Suprapubic skin (tissue), 4 donors: Measurements from ENCODE around the gene CIITA. TPM values are rescaled to one million over a fixed set of nuclear protein-coding genes. Genes with fewer than 3 reads are reported as not detected.

ENCODE experiments used
- DNase-seq, 2 donors: peaks; one replicate each; pipeline ENCODE4 v3.0.0-alpha.2; 2019; ENCODE audit warnings: low spot score in 2 of 2
- H3K27ac ChIP-seq: fragments of 200-600 bp; sonication (generic); one replicate; pipeline ENCODE4 v1.5.1; 2019
- H3K27me3 ChIP-seq: fragments of 200-600 bp; sonication (generic); one replicate; pipeline ENCODE4 v1.5.1; 2019
- H3K36me3 ChIP-seq: fragments of 200-600 bp; sonication (generic); one replicate; pipeline ENCODE4 v1.5.1; 2019
- H3K4me1 ChIP-seq: fragments of 200-600 bp; sonication (generic); one replicate; pipeline ENCODE4 v1.5.1; 2019
- H3K4me3 ChIP-seq: fragments of 200-600 bp; sonication (generic); one replicate; pipeline ENCODE4 v1.5.1; 2019; ENCODE audit warnings: mild to moderate bottlenecking
- H3K9me3 ChIP-seq: fragments of 200-600 bp; sonication (generic); one replicate; pipeline ENCODE4 v1.5.1; 2019
- CTCF ChIP-seq, 2 donors: fragments of 200-600 bp in 1 of 2; fragments of 450-650 bp in 1 of 2; sonication (generic) in 1 of 2; IDR thresholded peaks; one replicate each; pipeline ENCODE4 v1.5.1; 2016 to 2019; ENCODE audit warnings: antibody characterized with exemption in 2 of 2, mild to moderate bottlenecking in 1 of 2, moderate library complexity in 1 of 2
- EP300 ChIP-seq: sonication (generic); formaldehyde crosslinking; IDR thresholded peaks from one replicate; pipeline ENCODE4 v1.6.1; 2017; ENCODE audit warnings: antibody characterized with exemption
- POLR2A ChIP-seq, 2 donors: fragments of 450-650 bp; IDR thresholded peaks; one replicate each; pipeline ENCODE4 v1.6.1; 2017; ENCODE audit warnings: antibody characterized with exemption in 2 of 2, mild to moderate bottlenecking in 2 of 2, moderate library complexity in 2 of 2
- POLR2AphosphoS5 ChIP-seq, 3 donors: sonication (generic); formaldehyde crosslinking; IDR thresholded peaks; one replicate each; pipeline ENCODE4 v1.6.1; 2017; ENCODE audit warnings: antibody characterized with exemption in 3 of 3
- WGBS: methylation state at CpG from one replicate; pipeline ENCODE4 v1.1.5; 2018; 5-methylcytosine and 5-hydroxymethylcytosine counted together
- total RNA-seq, 4 donors: library from RNA; depleted of rRNA; stranded (reverse); fragments of >200 nt; gene quantifications; one replicate each; pipeline ENCODE4 v1.1.0, GENCODE V29; 2016

CIITA gene
- total RNA-seq, 4 donors from 2014 or later: 9.7 to 35.2 (median 18.5) TPM

GRCh38 chr16:10936272-10936984, 59.4 kb downstream of the CIITA start:
- Histone ChIP-seq H3K4me3 (peak overlapping the region; percentile 31), H3K4me1 (peaks cover 84% of the 10 kb centered on the region), H3K36me3 (peaks cover 6% of the 10 kb centered on the region), H3K27me3 (no peaks in the 10 kb centered on the region), H3K9me3 (no peaks in the 10 kb centered on the region), H3K27ac (no peak overlapping the region)
- whole genome bisulfite sequencing: 56% methylated on average over 8 of the region's 8 CpGs
- TF ChIP-seq POLR2AphosphoS5 (IDR thresholded peaks at IDR 0.05): no peak
- no peak for TF ChIP-seq EP300
- no peak for TF ChIP-seq CTCF (IDR thresholded peaks at IDR 0.05)
- TF ChIP-seq POLR2A (IDR thresholded peaks at IDR 0.05): no peak
- DNase-seq: no peak

DNA sequence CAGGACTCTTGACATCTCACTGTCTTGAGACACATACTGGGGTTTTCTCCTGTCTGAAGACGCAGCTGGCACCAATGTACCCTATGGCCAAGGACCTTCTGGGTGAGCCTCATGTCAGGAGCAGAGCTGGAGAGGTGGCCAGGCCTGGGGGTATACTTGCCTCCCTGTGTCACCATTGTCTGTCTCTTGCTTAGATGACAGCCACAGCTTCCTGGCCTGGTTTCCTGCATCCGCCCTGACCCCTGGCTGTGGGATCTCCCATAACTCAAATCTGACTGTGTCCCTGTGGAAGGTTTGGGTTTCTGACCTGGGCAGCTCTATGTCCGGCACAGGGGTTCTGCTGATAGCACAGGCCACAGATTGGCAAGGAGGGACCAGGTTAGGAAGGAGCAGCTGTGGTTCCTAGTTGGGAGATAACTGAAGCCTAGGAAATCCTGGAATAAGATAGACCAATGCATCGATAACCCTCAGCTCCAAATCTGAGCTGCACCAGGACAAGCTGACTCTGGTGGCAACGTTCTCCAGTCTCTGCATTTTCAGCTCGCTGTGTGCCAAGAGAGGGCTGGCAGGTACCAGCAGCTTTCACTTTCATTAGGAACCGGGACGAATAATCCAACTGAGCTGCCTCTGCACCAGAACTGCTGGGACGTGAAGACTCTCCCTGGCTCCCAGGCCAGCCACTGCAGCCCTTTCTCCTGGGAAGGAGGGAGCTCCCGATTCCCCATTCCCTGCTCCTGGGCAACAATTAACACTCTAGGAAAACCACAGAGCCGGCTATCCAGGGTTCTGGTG, 60.3 kb downstream of the CIITA start:
- Histone ChIP-seq H3K4me1 (peaks cover 86% of the 10 kb centered on the region), H3K27ac (peak overlapping the region; percentile 55), H3K4me3 (peak overlapping the region; percentile 31), H3K36me3 (peaks cover under 1% of the 10 kb centered on the region), H3K27me3 (no peaks in the 10 kb centered on the region), H3K9me3 (no peaks in the 10 kb centered on the region)
- WGBS: 40% methylated on average over 5 of the region's 11 CpGs
- no peak for TF ChIP-seq POLR2AphosphoS5 (IDR thresholded peaks at IDR 0.05)
- no peak for TF ChIP-seq CTCF (IDR thresholded peaks at IDR 0.05)
- no peak for TF ChIP-seq POLR2A (IDR thresholded peaks at IDR 0.05)
- no peak for DNase-seq

DNA sequence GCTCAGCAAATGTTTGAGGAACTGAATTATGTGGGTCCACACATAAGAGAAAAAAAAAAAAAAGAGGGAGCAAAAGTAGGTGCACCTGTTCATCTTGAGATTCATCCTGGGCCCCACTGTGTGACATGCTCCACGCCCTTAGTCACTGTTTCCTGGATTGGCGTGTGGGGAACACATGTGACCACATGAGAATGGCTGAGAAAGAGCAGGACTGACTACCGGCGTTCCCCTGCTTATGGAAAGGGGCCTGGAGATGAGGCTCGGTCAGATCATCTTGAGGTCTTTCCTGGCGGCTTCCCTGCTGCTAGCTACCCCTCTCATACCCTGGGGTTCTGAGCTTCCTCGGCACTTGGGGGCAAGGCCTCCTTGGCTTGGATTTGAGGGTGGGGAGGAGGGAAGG, 61.3 kb downstream of the CIITA start:
- peak overlapping the region; percentile 31 for H3K4me3 ChIP-seq
- 40% methylated on average over 2 of the region's 7 CpGs for WGBS
- H3K36me3 ChIP-seq: no peaks in the 10 kb centered on the region
- peak overlapping the region; percentile 50 for H3K27ac ChIP-seq
- H3K27me3 ChIP-seq: no peaks in the 10 kb centered on the region
- TF ChIP-seq POLR2A (IDR thresholded peaks at IDR 0.05): no peak
- TF ChIP-seq EP300: no peak
- no peak for TF ChIP-seq CTCF (IDR thresholded peaks at IDR 0.05)
- TF ChIP-seq POLR2AphosphoS5 (IDR thresholded peaks at IDR 0.05): no peak
- no peaks in the 10 kb centered on the region for H3K9me3 ChIP-seq
- peaks cover 88% of the 10 kb centered on the region for H3K4me1 ChIP-seq
- no peak for DNase-seq

- WGBS: 42% methylated on average over 7 of the region's 7 CpGs
- Histone ChIP-seq H3K4me3 (peak overlapping the region; percentile 68), H3K4me1 (peaks cover 89% of the 10 kb centered on the region), H3K9me3 (no peaks in the 10 kb centered on the region), H3K27ac (no peak overlapping the region), H3K27me3 (no peaks in the 10 kb centered on the region), H3K36me3 (no peaks in the 10 kb centered on the region)
- no peak for DNase-seq
- TF ChIP-seq POLR2AphosphoS5 (IDR thresholded peaks at IDR 0.05): no peak
- TF ChIP-seq CTCF (IDR thresholded peaks at IDR 0.05): no peak
- no peak for TF ChIP-seq POLR2A (IDR thresholded peaks at IDR 0.05)
- no peak for TF ChIP-seq EP300
Observed at GRCh38 chr16:10938796-10939648, 62.0 kb downstream of the CIITA start.
